Fibroblast of lung (primary cell): ENCODE results near the gene PLPP1. TPM values are rescaled to one million over a fixed set of nuclear protein-coding genes. Genes with fewer than 3 reads are reported as not detected.
"Not testable (repeated sequence)": the region's sequence is repeated elsewhere in the genome, so short reads cannot be mapped to it uniquely, and the experiment has no call there.

Experiments
- DNase-seq, 2 donors: peaks; one replicate each; pipeline versions ENCODE4 v3.0.0 to v3.0.0-alpha.2; 2010; ENCODE audit warnings: low read depth in 2 of 2
- H2AFZ ChIP-seq: 2 replicates; pipeline ENCODE4 v1.5.1; 2012; ENCODE audit warnings: low read length, control low read depth, inconsistent platforms
- H3K27ac ChIP-seq: 2 replicates; pipeline ENCODE4 v1.5.1; 2011; ENCODE audit warnings: low read length, control low read depth; ENCODE audit not compliant: insufficient read depth
- H3K27me3 ChIP-seq: 2 replicates; pipeline ENCODE4 v1.5.1; 2011; ENCODE audit warnings: mild to moderate bottlenecking, low read length; ENCODE audit not compliant: control insufficient read depth, insufficient read depth
- H3K36me3 ChIP-seq: 2 replicates; pipeline ENCODE4 v1.5.1; 2011; ENCODE audit warnings: low read length; ENCODE audit not compliant: control insufficient read depth, insufficient read depth
- H3K4me1 ChIP-seq: 2 replicates; pipeline ENCODE4 v1.5.1; 2011; ENCODE audit warnings: low read length; ENCODE audit not compliant: control insufficient read depth, insufficient read depth; ENCODE audit errors: extremely low read depth
- H3K4me2 ChIP-seq: 2 replicates; pipeline ENCODE4 v1.5.1; 2011; ENCODE audit warnings: low read length, control low read depth; ENCODE audit not compliant: insufficient read depth; ENCODE audit errors: extremely low read depth
- H3K4me3 ChIP-seq, 4 experiments: fragments of 200-600 bp in 1 of 4; sonication (generic) in 1 of 4; replicated peaks in 1 of 4; 2 replicates each; pipeline ENCODE4 v1.5.1; 2011 to 2016; ENCODE audit warnings: low read length in 4 of 4, low read depth in 3 of 4, mild to moderate bottlenecking in 3 of 4, control low read depth in 2 of 4, inconsistent platforms in 1 of 4, mixed read lengths in 1 of 4; ENCODE audit not compliant: insufficient read depth in 1 of 4; ENCODE audit errors: control extremely low read depth in 1 of 4
- H3K79me2 ChIP-seq: 2 replicates; pipeline ENCODE4 v1.5.1; 2012; ENCODE audit warnings: mild to moderate bottlenecking, low read length, inconsistent platforms; ENCODE audit not compliant: control insufficient read depth, insufficient read depth
- H3K9ac ChIP-seq: 2 replicates; pipeline ENCODE4 v1.5.1; 2011; ENCODE audit warnings: mild to moderate bottlenecking, low read length, control low read depth; ENCODE audit not compliant: insufficient read depth
- H3K9me3 ChIP-seq: 2 replicates; pipeline ENCODE4 v1.5.1; 2012; ENCODE audit warnings: low read depth, low read length; ENCODE audit not compliant: control insufficient read depth, insufficient read depth
- H4K20me1 ChIP-seq: 2 replicates; pipeline ENCODE4 v1.5.1; 2011; ENCODE audit warnings: low read length; ENCODE audit not compliant: control insufficient read depth, insufficient read depth; ENCODE audit errors: extremely low read depth
- CTCF ChIP-seq, 2 donors: IDR thresholded peaks in 1 of 2; conservative IDR thresholded peaks in 1 of 2; 1 replicate in 1 of 2; 2 replicates in 1 of 2; pipeline ENCODE4 v1.5.1; 2011 to 2012; ENCODE audit warnings: low read length in 2 of 2, control low read depth in 1 of 2, inconsistent platforms in 1 of 2, low read depth in 1 of 2, mild to moderate bottlenecking in 1 of 2
- EZH2 ChIP-seq: IDR thresholded peaks from 2 replicates; pipeline ENCODE4 v1.5.1; 2012; ENCODE audit warnings: low read length, control low read depth, mild to moderate bottlenecking; ENCODE audit errors: missing control alignments
- polyA plus RNA-seq, 2 donors: library from polyadenylated mRNA; depleted of rRNA in 1 of 2; stranded (reverse) in 1 of 2; unstranded in 1 of 2; fragments of >200 nt; gene quantifications; 2 replicates each; pipeline ENCODE4 v1.2.1, GENCODE V29; 2011 to 2012; ENCODE audit warnings: missing spikeins in 1 of 2
- total RNA-seq: library from RNA; depleted of rRNA; stranded (reverse); fragments of >200 nt; gene quantifications from 2 replicates; pipeline ENCODE4 v1.2.1, GENCODE V29; 2014

Gene PLPP1
- total and polyA plus RNA-seq, 2 donors (not counting 1 experiment from before 2014, with no cell fraction given) = 73.5 to 76.8 TPM

- no peak overlapping the region for H3K4me2 ChIP-seq
- no peaks in the 10 kb centered on the region for H3K79me2 ChIP-seq
- no peaks in the 10 kb centered on the region for H3K36me3 ChIP-seq
Measured at GRCh38 chr5:55540525-55540924, 5.8 kb upstream of the PLPP1 start.

GRCh38 chr5:55540024-55540423 is 5.3 kb upstream of the PLPP1 start:
- H3K9me3 ChIP-seq = no peaks in the 10 kb centered on the region
- peak; percentile 23 to 45 for DNase-seq
- no peaks in the 10 kb centered on the region for H3K4me1 ChIP-seq

More at GRCh38 chr5:55540525-55540924, 5.8 kb upstream of the PLPP1 start:
- Histone ChIP-seq H4K20me1 (no peaks in the 10 kb centered on the region), H3K4me1 (no peaks in the 10 kb centered on the region), H3K27ac (no peak overlapping the region), H2AFZ (no peak overlapping the region), H3K27me3 (no peaks in the 10 kb centered on the region), H3K9me3 (no peaks in the 10 kb centered on the region), H3K4me3 (no peak overlapping the region), H3K9ac (no peak overlapping the region)
- no peak for DNase-seq
- TF ChIP-seq EZH2 = no peak
- TF ChIP-seq CTCF (conservative IDR thresholded peaks at IDR 0.05 in 1 of 2, IDR thresholded peaks at IDR 0.05 in 1 of 2; ENCODE audit: low read depth in 1 of 2, low read length in 2 of 2) = no peak

GRCh38 chr5:55538661-55539060 is 3.9 kb upstream of the PLPP1 start:
- TF ChIP-seq CTCF (conservative IDR thresholded peaks at IDR 0.05 in 1 of 2, IDR thresholded peaks at IDR 0.05 in 1 of 2; ENCODE audit: low read depth in 1 of 2, low read length in 2 of 2) = no peak
- TF ChIP-seq EZH2 = no peak
- Histone ChIP-seq H4K20me1 (no peaks in the 10 kb centered on the region), H3K9ac (no peak overlapping the region), H3K9me3 (no peaks in the 10 kb centered on the region), H3K4me2 (peak overlapping the region; percentile 9), H2AFZ (peak overlapping the region; percentile 60), H3K27ac (no peak overlapping the region), H3K27me3 (no peaks in the 10 kb centered on the region), H3K36me3 (no peaks in the 10 kb centered on the region), H3K4me3 (peak overlapping the region in 2 of 4 experiments; percentile 0 to 31), H3K4me1 (no peaks in the 10 kb centered on the region), H3K79me2 (peaks cover 5% of the 10 kb centered on the region)
- peak in 1 of 2 donors; percentile 18 for DNase-seq

More at GRCh38 chr5:55540024-55540423, 5.3 kb upstream of the PLPP1 start:
- no peak for TF ChIP-seq EZH2
- no peak for TF ChIP-seq CTCF (conservative IDR thresholded peaks at IDR 0.05 in 1 of 2, IDR thresholded peaks at IDR 0.05 in 1 of 2; ENCODE audit: low read depth in 1 of 2, low read length in 2 of 2)
- Histone ChIP-seq H2AFZ (no peak overlapping the region), H3K27me3 (no peaks in the 10 kb centered on the region), H3K27ac (no peak overlapping the region), H3K36me3 (no peaks in the 10 kb centered on the region), H3K4me3 (no peak overlapping the region), H3K79me2 (no peaks in the 10 kb centered on the region), H4K20me1 (no peaks in the 10 kb centered on the region), H3K9ac (no peak overlapping the region), H3K4me2 (no peak overlapping the region)

- H3K36me3 ChIP-seq, H3K27ac ChIP-seq, H2AFZ ChIP-seq, H3K9me3 ChIP-seq, H3K4me3 ChIP-seq, H3K27me3 ChIP-seq, DNase-seq, H3K4me1 ChIP-seq, H3K9ac ChIP-seq, H4K20me1 ChIP-seq, H3K4me2 ChIP-seq: not testable (repeated sequence)
- peaks cover 12% of the 10 kb centered on the region for H3K79me2 ChIP-seq
Measured at GRCh38 chr5:55537315-55537714, 2.6 kb upstream of the PLPP1 start.
